ENCODE measurements around the gene ANKRD2.

The ANKRD2 gene

GRCh38 chr10:97598407-97599271, 26.1 kb downstream of the ANKRD2 start:
- DNase-seq, result no peak

- DNase-seq, result no peak
Observed at GRCh38 chr10:97599272-97599619, 26.7 kb downstream of the ANKRD2 start.

- DNase-seq, result no peak
Observed at GRCh38 chr10:97600616-97601015, 28.0 kb downstream of the ANKRD2 start.

- DNase-seq, result no peak
Observed at GRCh38 chr10:97601268-97602215, 29.0 kb downstream of the ANKRD2 start.

- no peak for DNase-seq
Observed at GRCh38 chr10:97607095-97607636, 34.6 kb downstream of the ANKRD2 start.

GRCh38 chr10:97608991-97609561, 36.5 kb downstream of the ANKRD2 start:
- DNase-seq, result no peak

GRCh38 chr10:97611473-97611872, 38.9 kb downstream of the ANKRD2 start:
- DNase-seq, result no peak

GRCh38 chr10:97612386-97612785, 39.8 kb downstream of the ANKRD2 start:
- DNase-seq, result no peak

GRCh38 chr10:97618285-97618684, 45.7 kb downstream of the ANKRD2 start:
- DNase-seq, result no peak

GRCh38 chr10:97618733-97619132, 46.2 kb downstream of the ANKRD2 start:
- no peak for DNase-seq

- DNase-seq, result no peak
Observed at GRCh38 chr10:97623277-97623676, 50.7 kb downstream of the ANKRD2 start.

- DNase-seq, result no peak
Observed at GRCh38 chr10:97627731-97628130, 55.2 kb downstream of the ANKRD2 start.

- no peak for DNase-seq
Observed at GRCh38 chr10:97628228-97628627, 55.6 kb downstream of the ANKRD2 start.

- no peak for DNase-seq
Observed at GRCh38 chr10:97629289-97629688, 56.7 kb downstream of the ANKRD2 start.

GRCh38 chr10:97631098-97631497, 58.5 kb downstream of the ANKRD2 start:
- no peak for DNase-seq

GRCh38 chr10:97632949-97633884, 60.6 kb downstream of the ANKRD2 start, which contains the start of gene MORN4:
Gene MORN4 (minus strand): TSS chr10:97633500. CDS start chr10:97619653, 13,847 bp downstream.
- peak; percentile 41 for DNase-seq
